ENCODE data around the gene ABI1. TPM values are rescaled to one million over a fixed set of nuclear protein-coding genes. Genes with fewer than 3 reads are reported as not detected.

ABI1 gene
- total and polyA plus RNA-seq, 2 of the 13 experiments (the other 11 are each of a cell fraction or from before 2014, with no cell fraction given): 20.9 to 22.9 TPM

DNA sequence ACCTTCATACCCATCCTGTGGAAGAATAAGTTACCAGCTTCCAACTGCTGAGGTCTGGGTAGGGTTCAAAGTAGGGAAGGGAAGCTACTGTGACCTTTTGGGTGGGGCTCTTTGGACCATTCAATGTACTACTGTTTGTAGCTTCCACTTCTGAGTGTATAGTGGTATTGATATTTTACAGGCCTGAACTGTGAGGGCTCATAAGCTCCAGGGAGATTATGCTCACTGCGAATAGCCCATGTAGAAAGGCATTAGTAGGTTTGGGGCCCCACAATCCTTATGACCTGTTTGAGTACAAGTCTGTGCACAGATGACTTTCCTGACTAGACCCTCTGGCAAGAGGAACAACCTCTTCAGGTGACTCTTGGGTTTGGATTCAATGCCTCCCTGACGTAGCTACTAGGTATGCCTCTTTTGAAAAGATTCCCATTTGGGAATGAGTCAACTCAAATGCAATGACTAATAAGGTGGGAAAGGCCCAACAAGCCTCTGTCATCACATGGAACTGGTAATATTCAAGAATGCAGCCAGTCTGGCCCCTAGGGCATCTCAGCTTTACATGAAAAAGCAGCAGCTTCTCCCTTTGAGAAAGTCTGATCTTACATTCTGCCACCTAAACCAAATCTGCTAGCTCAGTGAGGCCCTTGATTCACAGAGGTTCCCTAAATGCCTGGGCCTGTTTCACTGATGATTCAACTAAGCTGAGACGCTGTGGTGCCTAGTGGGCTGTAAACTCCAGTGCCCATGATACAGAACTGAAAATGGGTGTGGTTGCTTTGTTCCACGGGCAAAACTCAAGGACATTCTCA is 79.8 kb downstream of the ABI1 start:
- ChIA-PET CTCF (ENCODE audit: low intra/inter-chr PET ratio, low total read pairs) (no interaction called here), POLR2A (no interaction called here)
- Histone ChIP-seq H3K4me1 (ENCODE audit: insufficient read depth, low read length) (peaks cover 29% of the 10 kb centered on the region), H4K20me1 (ENCODE audit: insufficient read depth, low read length) (no peaks in the 10 kb centered on the region), H3K27me3 (ENCODE audit: control insufficient read depth in 1 of 2, insufficient read depth in 2 of 2, low read length in 2 of 2) (no peaks in the 10 kb centered on the region), H3K4me2 (ENCODE audit: low read depth, low read length) (no peak overlapping the region), H3K9me3 (ENCODE audit: low read length) (no peaks in the 10 kb centered on the region), H3K79me2 (ENCODE audit: insufficient read depth, low read length) (peaks cover 11% of the 10 kb centered on the region), H3K36me3 (replicated peaks in 1 of 2; ENCODE audit: control insufficient read depth in 1 of 2, insufficient read depth in 2 of 2, low read length in 2 of 2) (no peaks in the 10 kb centered on the region), H3K4me3 (replicated peaks in 1 of 3; ENCODE audit: insufficient read depth in 1 of 3, low read depth in 2 of 3, low read length in 3 of 3) (no peak overlapping the region), H3K27ac (ENCODE audit: extremely low read length, insufficient read depth, low read length) (no peak overlapping the region), H3K9ac (ENCODE audit: insufficient read depth, low read depth, low read length) (no peak overlapping the region), H2AFZ (ENCODE audit: low read length) (no peak overlapping the region)
- in situ Hi-C loops (cut with HindIII; ENCODE audit: extremely low pct_ligation_motif_present, low pct_unique_long_range_greater_than_20kb): no loop called here
- intact Hi-C loops (cut with micrococcal nuclease; ENCODE audit: unreplicated experiment): no loop called here
- ATAC-seq (no peak), FAIRE-seq (no peak), DNase-seq (ENCODE audit: low spot score) (no peak)
- BruUV-seq (replicated peaks): no TSS peak
- TF ChIP-seq SMARCC2 (IDR thresholded peaks at IDR 0.05) (no peak), NR3C1 (CRISPR knock-in tag; IDR thresholded peaks at IDR 0.05) (no peak), ZNF891 (CRISPR knock-in tag; IDR thresholded peaks at IDR 0.05) (no peak), ZKSCAN1 (IDR thresholded peaks at IDR 0.05; ENCODE audit: low read length) (no peak), BORCS8-MEF2B (CRISPR knock-in tag; IDR thresholded peaks at IDR 0.05) (no peak), ZNF230 (CRISPR knock-in tag; IDR thresholded peaks at IDR 0.05) (no peak), KDM1A (CRISPR knock-in tag; IDR thresholded peaks at IDR 0.05) (no peak), NR2F1 (CRISPR knock-in tag; IDR thresholded peaks at IDR 0.05) (no peak), MIER3 (CRISPR knock-in tag; IDR thresholded peaks at IDR 0.05; ENCODE audit: borderline replicate concordance) (no peak)
- TF ChIP-seq, protein P1, sequence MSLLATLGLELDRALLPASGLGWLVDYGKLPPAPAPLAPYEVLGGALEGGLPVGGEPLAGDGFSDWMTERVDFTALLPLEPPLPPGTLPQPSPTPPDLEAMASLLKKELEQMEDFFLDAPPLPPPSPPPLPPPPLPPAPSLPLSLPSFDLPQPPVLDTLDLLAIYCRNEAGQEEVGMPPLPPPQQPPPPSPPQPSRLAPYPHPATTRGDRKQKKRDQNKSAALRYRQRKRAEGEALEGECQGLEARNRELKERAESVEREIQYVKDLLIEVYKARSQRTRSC (CRISPR knock-in tag; IDR thresholded peaks at IDR 0.05; ENCODE audit: low read depth): no peak
- TF ChIP-seq, protein P2, sequence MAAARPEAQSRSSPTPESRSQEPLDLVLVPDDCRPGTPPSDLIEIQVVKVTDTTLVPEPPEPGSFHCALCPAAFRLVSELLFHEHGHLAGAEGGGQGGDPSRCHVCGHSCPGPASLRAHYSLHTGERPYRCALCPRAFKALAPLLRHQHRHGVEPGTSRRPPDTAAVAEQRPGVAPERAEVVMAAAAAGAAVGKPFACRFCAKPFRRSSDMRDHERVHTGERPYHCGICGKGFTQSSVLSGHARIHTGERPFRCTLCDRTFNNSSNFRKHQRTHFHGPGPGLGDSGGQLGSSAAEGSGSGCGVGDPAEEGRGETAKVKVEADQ (CRISPR knock-in tag; IDR thresholded peaks at IDR 0.05; ENCODE audit: borderline replicate concordance): no peak
- WGBS (ENCODE audit: low lambda C conversion rate): 78% methylated on average over 4 of the region's 4 CpGs
